Adrenal gland (tissue), 5 donors: ENCODE data around the gene IRAK3.

Experiments
- CTCF ChIP-seq, 6 experiments: fragments of 450-650 bp in 4 of 6; fragments of 200-600 bp in 2 of 6; sonication (generic) in 1 of 6; IDR thresholded peaks; 1 replicate in 5 of 6; 2 replicates in 1 of 6; pipeline versions ENCODE4 v1.5.1 to v1.8.0; 2016 to 2021; ENCODE audit warnings: antibody characterized with exemption in 6 of 6, mild to moderate bottlenecking in 2 of 6, moderate library complexity in 1 of 6
- POLR2A ChIP-seq, 2 donors: fragments of 450-650 bp; IDR thresholded peaks; one replicate each; pipeline ENCODE4 v1.6.1; 2017; ENCODE audit warnings: antibody characterized with exemption in 2 of 2, mild to moderate bottlenecking in 2 of 2, moderate library complexity in 1 of 2
- donor health status: DM: no; HTN: no; CAD: no.

DNA sequence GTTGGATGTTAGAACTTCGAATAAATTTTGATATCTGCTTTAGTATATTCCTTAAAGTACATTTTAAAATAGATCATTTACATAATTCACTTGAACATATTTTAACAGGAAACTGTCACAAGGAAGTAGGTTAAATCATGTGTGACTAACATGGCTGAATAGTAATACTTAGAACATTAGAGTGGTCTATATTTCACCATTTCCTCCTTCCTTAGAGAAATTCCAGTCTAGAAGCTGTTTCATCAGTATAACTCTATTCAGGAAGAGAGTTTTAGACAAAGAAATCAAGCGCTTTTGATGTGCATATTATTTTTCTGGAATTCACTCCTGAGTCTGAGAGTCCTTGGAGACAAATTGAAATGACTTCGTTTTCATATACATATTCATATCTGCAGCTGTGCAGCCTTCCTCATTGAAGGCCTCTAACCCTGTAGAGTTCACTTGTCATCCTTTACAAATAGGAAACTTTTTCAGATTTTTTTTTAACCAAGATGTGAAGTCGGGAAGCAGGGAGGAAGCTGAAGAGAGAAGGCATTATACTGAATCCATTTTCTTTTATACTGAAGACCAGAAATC is 28.4 kb downstream of the IRAK3 start:
- TF ChIP-seq POLR2A (IDR thresholded peaks at IDR 0.05) = no peak
- TF ChIP-seq CTCF (IDR thresholded peaks at IDR 0.05) = no peak
